ENCODE results near the gene COL4A5.

GRCh38 chrX:108396986-108397385 is 42.7 kb upstream of the COL4A5 start:
- TF ChIP-seq, protein P1, sequence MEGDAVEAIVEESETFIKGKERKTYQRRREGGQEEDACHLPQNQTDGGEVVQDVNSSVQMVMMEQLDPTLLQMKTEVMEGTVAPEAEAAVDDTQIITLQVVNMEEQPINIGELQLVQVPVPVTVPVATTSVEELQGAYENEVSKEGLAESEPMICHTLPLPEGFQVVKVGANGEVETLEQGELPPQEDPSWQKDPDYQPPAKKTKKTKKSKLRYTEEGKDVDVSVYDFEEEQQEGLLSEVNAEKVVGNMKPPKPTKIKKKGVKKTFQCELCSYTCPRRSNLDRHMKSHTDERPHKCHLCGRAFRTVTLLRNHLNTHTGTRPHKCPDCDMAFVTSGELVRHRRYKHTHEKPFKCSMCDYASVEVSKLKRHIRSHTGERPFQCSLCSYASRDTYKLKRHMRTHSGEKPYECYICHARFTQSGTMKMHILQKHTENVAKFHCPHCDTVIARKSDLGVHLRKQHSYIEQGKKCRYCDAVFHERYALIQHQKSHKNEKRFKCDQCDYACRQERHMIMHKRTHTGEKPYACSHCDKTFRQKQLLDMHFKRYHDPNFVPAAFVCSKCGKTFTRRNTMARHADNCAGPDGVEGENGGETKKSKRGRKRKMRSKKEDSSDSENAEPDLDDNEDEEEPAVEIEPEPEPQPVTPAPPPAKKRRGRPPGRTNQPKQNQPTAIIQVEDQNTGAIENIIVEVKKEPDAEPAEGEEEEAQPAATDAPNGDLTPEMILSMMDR (IDR thresholded peaks at IDR 0.05) = no peak
- no peak for TF ChIP-seq POLR2A (IDR thresholded peaks at IDR 0.05)
